Osteoblast (primary cell): ENCODE results near the gene SEMA6C. TPM values are rescaled to one million over a fixed set of nuclear protein-coding genes. Genes with fewer than 3 reads are reported as not detected.
A peak's percentile ranks its signal among the peaks of the same experiment; 100 is the strongest.

Source experiments
- DNase-seq: peaks from one replicate; pipeline ENCODE4 v3.0.0; 2011; ENCODE audit warnings: low spot score, mixed read lengths; ENCODE audit not compliant: insufficient read length; ENCODE audit errors: missing footprints
- H2AFZ ChIP-seq: 2 replicates; pipeline ENCODE4 v1.6.0; 2011; ENCODE audit warnings: mild to moderate bottlenecking, low read length
- H3K27ac ChIP-seq: 2 replicates; pipeline ENCODE4 v1.5.1; 2011; ENCODE audit warnings: mild to moderate bottlenecking, low read depth, low read length, moderate library complexity
- H3K27me3 ChIP-seq: 2 replicates; pipeline ENCODE4 v1.6.0; 2012; ENCODE audit warnings: mild to moderate bottlenecking, control low read depth, inconsistent platforms, low read length, moderate library complexity; ENCODE audit not compliant: insufficient read depth
- H3K36me3 ChIP-seq: 2 replicates; pipeline ENCODE4 v1.5.1; 2011; ENCODE audit warnings: mild to moderate bottlenecking, low read length, control low read depth, moderate library complexity; ENCODE audit not compliant: insufficient read depth
- H3K4me1 ChIP-seq: 2 replicates; pipeline ENCODE4 v1.5.1; 2011; ENCODE audit warnings: mild to moderate bottlenecking, low read length, control low read depth, moderate library complexity; ENCODE audit not compliant: insufficient read depth
- H3K4me2 ChIP-seq: 2 replicates; pipeline ENCODE4 v1.6.0; 2011; ENCODE audit warnings: mild to moderate bottlenecking, low read length; ENCODE audit not compliant: insufficient read depth
- H3K4me3 ChIP-seq: fragments of 200-600 bp; sonication (generic); 3 replicates; pipeline ENCODE4 v1.5.1; 2012; ENCODE audit warnings: mild to moderate bottlenecking, low read length, inconsistent platforms; ENCODE audit not compliant: insufficient read depth
- H3K79me2 ChIP-seq: 2 replicates; pipeline ENCODE4 v1.6.0; 2012; ENCODE audit warnings: mild to moderate bottlenecking, low read length, control low read depth, inconsistent platforms; ENCODE audit not compliant: insufficient read depth
- H3K9me3 ChIP-seq: 2 replicates; pipeline ENCODE4 v1.5.1; 2011; ENCODE audit warnings: low read depth, low read length, control low read depth
- H4K20me1 ChIP-seq: 2 replicates; pipeline ENCODE4 v1.6.0; 2012; ENCODE audit warnings: mild to moderate bottlenecking, low read length, control low read depth; ENCODE audit not compliant: insufficient read depth
- total RNA-seq: library from RNA; depleted of rRNA; stranded (reverse); fragments of >200 nt; gene quantifications from 2 replicates; pipeline ENCODE4 v1.2.3, GENCODE V29; 2012
- TF ChIP-seq, protein P1 (sequence below): IDR thresholded peaks from 2 replicates; pipeline ENCODE4 v1.5.1; 2011; ENCODE audit warnings: mild to moderate bottlenecking, low read depth, low read length, moderate library complexity; ENCODE audit errors: extremely low read depth

Gene SEMA6C
- total RNA-seq, 1 donor: 2.2 TPM

DNA sequence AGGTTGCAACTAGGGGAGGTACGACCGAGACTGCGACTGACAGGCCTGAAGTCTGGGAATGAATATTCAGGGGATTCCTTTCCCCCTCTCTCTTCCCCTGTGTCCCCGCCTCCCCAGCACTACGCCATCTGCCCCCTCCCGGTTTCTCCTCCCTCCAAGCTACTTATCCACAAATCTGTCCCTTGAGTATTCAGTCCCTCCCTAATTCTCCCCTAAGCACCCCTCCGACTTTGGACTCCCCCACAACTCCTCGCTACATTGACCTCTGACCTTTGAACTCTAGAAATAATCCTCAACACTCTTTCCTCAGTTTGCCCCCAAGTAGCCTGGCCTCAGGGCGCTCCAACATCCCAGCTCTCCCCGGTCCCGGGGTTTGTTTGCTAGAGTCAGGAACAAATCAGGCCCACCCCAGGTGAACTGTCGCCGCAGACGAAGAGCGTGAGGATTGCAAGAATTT lies 18.9 kb upstream of the SEMA6C start:
- TF ChIP-seq, protein P1, sequence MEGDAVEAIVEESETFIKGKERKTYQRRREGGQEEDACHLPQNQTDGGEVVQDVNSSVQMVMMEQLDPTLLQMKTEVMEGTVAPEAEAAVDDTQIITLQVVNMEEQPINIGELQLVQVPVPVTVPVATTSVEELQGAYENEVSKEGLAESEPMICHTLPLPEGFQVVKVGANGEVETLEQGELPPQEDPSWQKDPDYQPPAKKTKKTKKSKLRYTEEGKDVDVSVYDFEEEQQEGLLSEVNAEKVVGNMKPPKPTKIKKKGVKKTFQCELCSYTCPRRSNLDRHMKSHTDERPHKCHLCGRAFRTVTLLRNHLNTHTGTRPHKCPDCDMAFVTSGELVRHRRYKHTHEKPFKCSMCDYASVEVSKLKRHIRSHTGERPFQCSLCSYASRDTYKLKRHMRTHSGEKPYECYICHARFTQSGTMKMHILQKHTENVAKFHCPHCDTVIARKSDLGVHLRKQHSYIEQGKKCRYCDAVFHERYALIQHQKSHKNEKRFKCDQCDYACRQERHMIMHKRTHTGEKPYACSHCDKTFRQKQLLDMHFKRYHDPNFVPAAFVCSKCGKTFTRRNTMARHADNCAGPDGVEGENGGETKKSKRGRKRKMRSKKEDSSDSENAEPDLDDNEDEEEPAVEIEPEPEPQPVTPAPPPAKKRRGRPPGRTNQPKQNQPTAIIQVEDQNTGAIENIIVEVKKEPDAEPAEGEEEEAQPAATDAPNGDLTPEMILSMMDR: no peak
- H3K79me2 ChIP-seq: peaks cover 28% of the 10 kb centered on the region
- peak overlapping the region; percentile 93 for H2AFZ ChIP-seq
- H3K27ac ChIP-seq: peak overlapping the region; percentile 67
- DNase-seq: no peak
- peaks cover 22% of the 10 kb centered on the region for H3K4me1 ChIP-seq
- no peaks in the 10 kb centered on the region for H3K27me3 ChIP-seq
- H3K9me3 ChIP-seq: no peaks in the 10 kb centered on the region
- H3K4me2 ChIP-seq: peak overlapping the region; percentile 94
- H3K4me3 ChIP-seq: peak overlapping the region; percentile 81
- H4K20me1 ChIP-seq: no peaks in the 10 kb centered on the region
- H3K36me3 ChIP-seq: peaks cover 30% of the 10 kb centered on the region

DNA sequence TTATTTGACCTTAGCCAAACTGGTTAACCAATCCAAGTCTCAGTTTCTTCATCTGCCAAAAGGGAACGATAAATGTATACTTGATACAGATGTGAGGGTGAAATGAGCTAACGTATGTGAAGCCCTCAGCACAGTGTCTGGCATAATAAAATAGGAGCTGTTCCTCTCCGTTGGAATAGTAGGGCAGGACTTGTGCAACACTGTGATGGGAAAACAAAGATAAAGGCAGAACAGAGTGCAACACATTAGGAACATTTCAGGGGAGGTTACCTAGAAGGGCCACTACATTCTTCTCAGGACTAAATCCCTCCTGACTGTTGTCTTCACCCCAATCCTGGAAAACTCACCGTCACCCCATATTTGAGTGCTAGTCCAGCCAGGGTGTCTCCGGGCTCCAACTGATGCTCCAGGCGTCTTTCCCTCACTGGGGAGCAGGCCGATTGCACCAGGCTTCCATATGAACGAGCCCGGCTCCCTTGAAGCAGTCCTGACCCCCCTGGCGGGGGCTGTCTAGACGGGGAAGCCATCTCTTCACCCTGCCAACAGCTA lies 18.4 kb upstream of the SEMA6C start:
- Histone ChIP-seq H3K27me3 (no peaks in the 10 kb centered on the region), H4K20me1 (no peaks in the 10 kb centered on the region), H3K27ac (peak overlapping the region; percentile 67), H3K4me2 (peak overlapping the region; percentile 94), H3K4me3 (peak overlapping the region; percentile 81), H3K4me1 (peaks cover 22% of the 10 kb centered on the region), H2AFZ (peak overlapping the region; percentile 93), H3K36me3 (peaks cover 33% of the 10 kb centered on the region), H3K9me3 (no peaks in the 10 kb centered on the region), H3K79me2 (peaks cover 28% of the 10 kb centered on the region)
- TF ChIP-seq, protein P1: no peak
- DNase-seq: peak; percentile 87

DNA sequence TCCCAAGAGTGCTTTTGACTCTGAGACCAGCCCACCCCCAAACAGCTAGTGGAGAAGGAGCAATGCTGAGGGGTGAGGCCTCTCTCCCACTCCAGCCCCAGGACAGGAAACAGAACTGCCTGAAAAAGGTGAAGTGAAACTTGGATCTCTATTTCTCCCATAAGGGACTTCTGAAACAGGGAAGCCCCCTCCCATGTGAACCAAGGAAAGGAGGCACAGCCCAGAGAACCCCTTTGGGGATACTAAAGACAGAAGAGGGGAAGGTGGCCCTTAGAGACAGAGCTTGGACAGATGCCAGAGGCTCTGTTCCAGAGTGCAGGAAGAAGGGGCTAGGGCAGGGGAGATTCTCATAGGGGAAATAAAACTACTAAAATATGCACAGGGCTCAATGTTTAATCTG lies 12.9 kb upstream of the SEMA6C start:
- DNase-seq: peak; percentile 42
- Histone ChIP-seq H3K79me2 (peaks cover 5% of the 10 kb centered on the region), H3K27me3 (no peaks in the 10 kb centered on the region), H3K4me3 (no peak overlapping the region), H3K4me2 (no peak overlapping the region), H3K4me1 (peaks cover 4% of the 10 kb centered on the region), H3K27ac (no peak overlapping the region), H3K9me3 (no peaks in the 10 kb centered on the region), H4K20me1 (no peaks in the 10 kb centered on the region), H2AFZ (no peak overlapping the region), H3K36me3 (peaks cover 27% of the 10 kb centered on the region)
- TF ChIP-seq, protein P1: no peak

DNA sequence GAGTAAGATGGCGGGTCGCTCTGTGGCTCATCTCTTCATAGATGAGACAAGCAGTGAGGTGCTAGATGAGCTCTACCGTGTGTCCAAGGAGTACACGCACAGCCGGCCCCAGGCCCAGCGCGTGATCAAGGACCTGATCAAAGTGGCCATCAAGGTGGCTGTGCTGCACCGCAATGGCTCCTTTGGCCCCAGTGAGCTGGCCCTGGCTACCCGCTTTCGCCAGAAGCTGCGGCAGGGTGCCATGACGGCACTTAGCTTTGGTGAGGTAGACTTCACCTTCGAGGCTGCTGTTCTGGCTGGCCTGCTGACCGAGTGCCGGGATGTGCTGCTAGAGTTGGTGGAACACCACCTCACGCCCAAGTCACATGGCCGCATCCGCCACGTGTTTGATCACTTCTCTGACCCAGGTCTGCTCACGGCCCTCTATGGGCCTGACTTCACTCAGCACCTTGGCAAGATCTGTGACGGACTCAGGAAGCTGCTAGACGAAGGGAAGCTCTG lies 12.4 kb upstream of the SEMA6C start:
- H3K4me1 ChIP-seq: no peaks in the 10 kb centered on the region
- no peak overlapping the region for H3K4me3 ChIP-seq
- DNase-seq: no peak
- no peaks in the 10 kb centered on the region for H3K9me3 ChIP-seq
- H2AFZ ChIP-seq: no peak overlapping the region
- no peaks in the 10 kb centered on the region for H3K27me3 ChIP-seq
- TF ChIP-seq, protein P1: no peak
- no peaks in the 10 kb centered on the region for H4K20me1 ChIP-seq
- no peak overlapping the region for H3K27ac ChIP-seq
- H3K4me2 ChIP-seq: no peak overlapping the region
- H3K79me2 ChIP-seq: no peaks in the 10 kb centered on the region
- H3K36me3 ChIP-seq: peaks cover 30% of the 10 kb centered on the region
